CD4-positive, alpha-beta memory T cell (primary cell): ENCODE measurements around the gene MAP2K5. TPM values are rescaled to one million over a fixed set of nuclear protein-coding genes. Genes with fewer than 3 reads are reported as not detected.

Source experiments
- CTCF ChIA-PET: fragments of 350-600 bp; sonication (Branson Sonifier 250); formaldehyde crosslinking; loops from one replicate; lab custom pipeline; 2021; ENCODE audit warnings: inconsistent platforms; ENCODE audit not compliant: partially characterized antibody; lab: Charles Lee
- POLR2A ChIA-PET: fragments of 350-600 bp; sonication (Branson Sonifier 250); formaldehyde crosslinking; loops from one replicate; lab custom pipeline; 2021; ENCODE audit not compliant: partially characterized antibody; lab: Charles Lee
- DNase-seq, 5 donors: peaks; one replicate each; pipeline versions ENCODE4 v3.0.0 to v3.0.0-alpha.2; 2020 to 2022; ENCODE audit warnings: mixed read lengths in 1 of 5
- H3K27ac ChIP-seq: one replicate; pipeline ENCODE4 v1.7.0; 2013; ENCODE audit warnings: low read depth, low read length
- H3K27me3 ChIP-seq: 2 replicates; pipeline ENCODE4 v1.7.0; 2013; ENCODE audit warnings: mild to moderate bottlenecking, low read length, moderate library complexity; ENCODE audit not compliant: insufficient read depth
- H3K36me3 ChIP-seq: 2 replicates; pipeline ENCODE4 v1.7.0; 2013; ENCODE audit warnings: mild to moderate bottlenecking, low read length, moderate library complexity; ENCODE audit not compliant: insufficient read depth
- H3K4me1 ChIP-seq: 2 replicates; pipeline ENCODE4 v1.7.0; 2013; ENCODE audit warnings: mild to moderate bottlenecking, low read length, moderate library complexity; ENCODE audit not compliant: insufficient read depth
- H3K4me3 ChIP-seq, 2 donors: one replicate each; pipeline ENCODE4 v1.7.0; 2013; ENCODE audit warnings: low read length in 2 of 2, mild to moderate bottlenecking in 1 of 2
- H3K9me3 ChIP-seq, 2 donors: one replicate each; pipeline ENCODE4 v1.7.0; 2013; ENCODE audit warnings: low read length in 2 of 2, control low read depth in 1 of 2; ENCODE audit not compliant: control insufficient read depth in 1 of 2
- H3K27ac Mint-ChIP-seq, 7 donors: one replicate each; pipeline ENCODE4 v1.8.0; 2020 to 2021; ENCODE audit warnings: mixed read lengths in 7 of 7, mild to moderate bottlenecking in 6 of 7, inconsistent platforms in 3 of 7, moderate library complexity in 3 of 7
- H3K27me3 Mint-ChIP-seq, 2 donors: one replicate each; pipeline ENCODE4 v1.8.0; 2020 to 2021; ENCODE audit warnings: mixed read lengths in 2 of 2
- H3K36me3 Mint-ChIP-seq, 2 donors: one replicate each; pipeline ENCODE4 v1.8.0; 2020 to 2021; ENCODE audit warnings: mixed read lengths in 2 of 2, inconsistent platforms in 1 of 2, mild to moderate bottlenecking in 1 of 2
- H3K4me1 Mint-ChIP-seq, 4 donors: one replicate each; pipeline ENCODE4 v1.8.0; 2020 to 2021; ENCODE audit warnings: mixed read lengths in 4 of 4, mild to moderate bottlenecking in 1 of 4
- H3K4me3 Mint-ChIP-seq, 8 donors: one replicate each; pipeline ENCODE4 v1.8.0; 2020 to 2021; ENCODE audit warnings: mixed read lengths in 8 of 8, mild to moderate bottlenecking in 7 of 8, moderate library complexity in 6 of 8, inconsistent platforms in 3 of 8
- H3K9me3 Mint-ChIP-seq, 8 donors: one replicate each; pipeline ENCODE4 v1.8.0; 2020 to 2021; ENCODE audit warnings: mixed read lengths in 8 of 8, mild to moderate bottlenecking in 5 of 8, inconsistent platforms in 3 of 8, moderate library complexity in 1 of 8
- intact Hi-C: fragments of 100-400 bp; cut with micrococcal nuclease; formaldehyde crosslinking; loops from one replicate; pipeline ENCODE4 v1.15.1; 2023
- polyA plus RNA-seq, 2 donors: library from polyadenylated mRNA; unstranded; fragments of 300-500 nt; fragmentation: Illumina TruSeq; gene quantifications; one replicate each; pipeline ENCODE4 v1.2.3, GENCODE V29; 2021
- total RNA-seq, 2 experiments: library from RNA; stranded (reverse); gene quantifications; one replicate each; pipeline ENCODE4 v1.2.3, GENCODE V29; 2021

Gene MAP2K5
- total and polyA plus RNA-seq, 4 experiments from 2014 or later = 15.2 to 31.4 (median 24.9) TPM

GRCh38 chr15:67548862-67549651 is 6.6 kb downstream of the MAP2K5 start:
- no peaks in the 10 kb centered on the region for H3K9me3 ChIP-seq
- Mint-ChIP-seq H3K27me3 (no peaks in the 10 kb centered on the region), H3K4me3 (no peak overlapping the region), H3K27ac (peak overlapping the region in 1 of 7 donors; percentile 57), H3K4me1 (peaks cover 24 to 41% (median 34%) of the 10 kb centered on the region in 4 donors), H3K36me3 (peaks cover 25 to 42% of the 10 kb centered on the region in 2 donors), H3K9me3 (no peaks in the 10 kb centered on the region)
- H3K27ac ChIP-seq = no peak overlapping the region
- peaks cover 17% of the 10 kb centered on the region for H3K36me3 ChIP-seq
- ChIA-PET CTCF (interaction anchor here (1.4 kb wide), 1 partner anchor 48 kb away, joined by 6 read pairs; no protein-coding TSS in a partner anchor), POLR2A (interaction anchor here (1.3 kb wide), 1 partner anchor 29 kb away, joined by 4 read pairs; the partner anchor contains the start of gene C15orf61)
- intact Hi-C loops = no loop called here
- no peak overlapping the region for H3K4me3 ChIP-seq
- peaks cover 25% of the 10 kb centered on the region for H3K4me1 ChIP-seq
- no peak for DNase-seq
- H3K27me3 ChIP-seq = no peaks in the 10 kb centered on the region

DNA sequence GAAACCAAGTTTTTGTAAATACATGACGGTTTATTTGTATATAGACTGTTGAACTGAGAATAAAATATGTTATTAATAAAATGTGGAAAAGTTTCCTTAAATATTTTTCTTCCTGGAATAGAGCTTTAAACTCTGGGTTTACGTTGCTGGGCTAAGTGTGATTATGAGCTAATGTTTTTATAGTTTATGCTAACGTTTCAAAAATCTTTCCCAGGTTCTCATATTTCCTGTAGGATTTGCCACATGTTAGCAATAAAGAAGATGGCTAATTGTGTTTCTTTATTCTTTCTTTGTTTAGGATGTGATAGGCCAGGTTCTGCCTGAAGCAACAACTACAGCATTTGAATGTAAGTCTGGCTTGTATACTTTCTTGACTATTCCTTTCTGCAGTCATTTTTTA is 7.2 kb downstream of the MAP2K5 start:
- CTCF ChIA-PET = no interaction called here
- Mint-ChIP-seq H3K4me3 (no peak overlapping the region), H3K27ac (no peak overlapping the region), H3K4me1 (peaks cover 18 to 34% (median 28%) of the 10 kb centered on the region in 4 donors), H3K36me3 (peaks cover 30 to 45% of the 10 kb centered on the region in 2 donors), H3K27me3 (no peaks in the 10 kb centered on the region), H3K9me3 (no peaks in the 10 kb centered on the region)
- Histone ChIP-seq H3K9me3 (no peaks in the 10 kb centered on the region), H3K4me1 (peaks cover 18% of the 10 kb centered on the region), H3K36me3 (peaks cover 17% of the 10 kb centered on the region), H3K4me3 (no peak overlapping the region), H3K27me3 (no peaks in the 10 kb centered on the region), H3K27ac (no peak overlapping the region)
- POLR2A ChIA-PET = interaction anchor here (1.3 kb wide), 1 partner anchor 29 kb away, joined by 4 read pairs; the partner anchor contains the start of gene C15orf61
- intact Hi-C loops = no loop called here
- DNase-seq = no peak

DNA sequence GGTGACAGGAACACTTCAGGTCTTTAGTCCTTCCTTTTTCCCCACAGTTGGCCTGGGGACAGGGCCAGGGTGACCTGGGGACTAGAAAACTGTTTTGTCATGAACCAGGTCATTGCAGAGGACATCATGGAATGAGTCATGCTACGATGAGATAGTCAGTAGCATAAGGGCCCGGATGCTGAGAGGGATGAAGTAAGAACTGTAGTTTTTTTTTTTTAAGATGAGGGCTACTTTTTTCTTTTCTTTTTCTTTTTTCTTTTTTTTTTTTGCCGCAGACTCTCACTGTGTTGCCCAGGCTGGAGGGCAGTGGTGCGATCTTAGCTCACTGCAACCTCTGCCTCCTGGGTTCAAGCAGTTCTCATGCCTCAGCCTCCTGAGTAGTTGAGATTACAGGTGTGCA is 8.0 kb downstream of the MAP2K5 start:
- peaks cover 32 to 50% of the 10 kb centered on the region in 2 donors for H3K36me3 Mint-ChIP-seq
- H3K4me3 Mint-ChIP-seq = no peak overlapping the region
- no peaks in the 10 kb centered on the region for H3K27me3 Mint-ChIP-seq
- POLR2A ChIA-PET = no interaction called here
- Histone ChIP-seq H3K27me3 (no peaks in the 10 kb centered on the region), H3K4me1 (peaks cover 10% of the 10 kb centered on the region), H3K4me3 (no peak overlapping the region), H3K36me3 (peaks cover 23% of the 10 kb centered on the region), H3K27ac (no peak overlapping the region), H3K9me3 (no peaks in the 10 kb centered on the region)
- DNase-seq = no peak
- no peak overlapping the region for H3K27ac Mint-ChIP-seq
- peaks cover 14 to 29% (median 23%) of the 10 kb centered on the region in 4 donors for H3K4me1 Mint-ChIP-seq
- CTCF ChIA-PET = no interaction called here
- H3K9me3 Mint-ChIP-seq = no peaks in the 10 kb centered on the region
- intact Hi-C loops = no loop called here

DNA sequence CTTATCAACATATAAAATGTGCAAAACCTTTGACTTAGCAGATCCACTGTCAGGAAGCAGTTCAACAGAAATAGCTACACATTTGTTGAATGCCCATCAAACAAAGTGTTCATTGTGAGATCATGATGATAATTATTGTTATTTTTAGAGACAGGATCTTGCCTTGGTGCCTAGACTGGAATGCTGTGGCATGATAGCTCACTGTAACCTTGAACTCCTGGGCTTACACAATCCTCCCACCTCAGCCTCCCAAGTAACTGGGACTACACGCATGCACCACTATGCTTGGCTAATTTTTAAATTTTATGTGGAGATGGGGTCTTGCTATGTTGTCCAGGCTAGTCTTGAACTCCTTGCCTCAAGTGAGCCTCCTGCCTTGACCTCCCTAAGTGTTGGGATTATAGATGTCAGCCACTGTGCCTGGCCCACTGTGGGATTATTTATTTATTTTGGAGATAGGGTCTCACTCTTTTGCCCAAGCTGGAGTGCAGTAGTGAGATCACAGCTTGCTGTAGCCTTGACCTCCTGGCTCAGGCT is 8.8 kb downstream of the MAP2K5 start:
- ChIA-PET POLR2A (interaction anchor here (1.3 kb wide), 1 partner anchor 9 kb away, joined by 4 read pairs; the partner anchor contains the start of gene MAP2K5), CTCF (no interaction called here)
- Histone ChIP-seq H3K9me3 (no peaks in the 10 kb centered on the region), H3K36me3 (peaks cover 23% of the 10 kb centered on the region), H3K27ac (no peak overlapping the region), H3K27me3 (no peaks in the 10 kb centered on the region), H3K4me1 (peaks cover 8% of the 10 kb centered on the region), H3K4me3 (no peak overlapping the region)
- no peak overlapping the region for H3K27ac Mint-ChIP-seq
- peaks cover 35 to 50% of the 10 kb centered on the region in 2 donors for H3K36me3 Mint-ChIP-seq
- H3K4me3 Mint-ChIP-seq = no peak overlapping the region
- no peak for DNase-seq
- no peaks in the 10 kb centered on the region for H3K9me3 Mint-ChIP-seq
- no peaks in the 10 kb centered on the region for H3K27me3 Mint-ChIP-seq
- H3K4me1 Mint-ChIP-seq = peaks cover 13 to 25% (median 20%) of the 10 kb centered on the region in 4 donors
- intact Hi-C loops = no loop called here

DNA sequence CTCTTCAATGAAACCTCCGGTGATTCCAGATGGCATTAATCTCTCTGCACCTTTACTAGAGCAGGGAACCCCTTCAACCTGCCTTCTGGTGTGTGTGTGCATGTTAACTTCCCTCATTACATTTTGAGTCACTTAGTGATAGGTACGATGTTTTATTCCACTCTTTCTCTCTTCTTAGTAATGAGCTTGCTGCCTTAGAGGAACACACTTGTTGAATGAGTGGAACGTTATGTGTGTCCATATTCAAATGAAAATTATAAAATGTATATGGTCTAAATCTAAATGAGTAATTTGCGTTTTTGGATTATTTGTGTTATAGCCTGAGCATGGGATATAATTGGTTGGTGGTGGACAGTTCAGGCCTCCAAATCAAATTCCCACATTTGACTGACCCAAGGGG is 12.1 kb downstream of the MAP2K5 start:
- Mint-ChIP-seq H3K4me1 (peaks cover 3 to 9% (median 6%) of the 10 kb centered on the region in 4 donors), H3K36me3 (peaks cover 57 to 60% of the 10 kb centered on the region in 2 donors), H3K9me3 (peaks cover 0 to 3% (median 0%) of the 10 kb centered on the region in 8 donors), H3K27ac (no peak overlapping the region), H3K27me3 (no peaks in the 10 kb centered on the region), H3K4me3 (no peak overlapping the region)
- Histone ChIP-seq H3K4me3 (no peak overlapping the region), H3K27ac (no peak overlapping the region), H3K27me3 (no peaks in the 10 kb centered on the region), H3K9me3 (no peaks in the 10 kb centered on the region), H3K36me3 (peaks cover 15% of the 10 kb centered on the region), H3K4me1 (no peaks in the 10 kb centered on the region)
- DNase-seq = no peak
- ChIA-PET POLR2A (interaction anchor here (1.2 to 1.5 kb wide), 2 partner anchors 12 to 17 kb away, joined by 3 to 5 read pairs; partner anchors contain the start of gene MAP2K5), CTCF (no interaction called here)
- intact Hi-C loops = no loop called here

DNA sequence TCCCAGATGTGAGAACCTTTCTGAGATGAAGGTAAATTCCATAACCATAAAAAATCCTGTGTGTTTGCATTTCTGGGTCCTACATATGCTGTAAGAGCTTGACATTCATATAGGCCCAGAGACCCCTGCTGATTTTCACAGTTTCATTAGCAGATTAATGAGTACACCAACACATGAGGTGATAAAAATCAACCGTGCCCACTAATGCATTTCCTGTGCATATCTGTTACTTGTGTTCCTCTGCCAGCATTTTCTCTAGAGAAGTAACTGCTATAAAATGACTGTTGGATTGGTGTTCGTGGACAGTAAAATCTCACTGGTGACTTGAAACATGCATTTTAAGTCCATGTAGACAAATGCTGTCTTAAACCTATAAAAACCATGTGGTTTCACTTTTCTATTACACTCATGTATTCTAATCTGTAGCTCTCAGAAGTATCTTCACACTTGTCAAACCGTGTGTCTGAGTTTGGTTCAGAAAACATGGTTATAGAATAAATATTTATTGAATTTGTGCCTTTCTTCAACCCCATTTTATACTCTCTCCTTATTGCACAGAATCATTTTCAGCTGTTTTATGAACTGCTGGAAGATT is 14.6 kb downstream of the MAP2K5 start:
- intact Hi-C loops = no loop called here
- peaks cover 6 to 12% (median 10%) of the 10 kb centered on the region in 4 donors for H3K4me1 Mint-ChIP-seq
- H3K27me3 Mint-ChIP-seq = no peaks in the 10 kb centered on the region
- CTCF ChIA-PET = interaction anchor here (1.4 kb wide), 1 partner anchor 21 kb away, joined by 3 read pairs; no protein-coding TSS in a partner anchor
- Histone ChIP-seq H3K9me3 (no peaks in the 10 kb centered on the region), H3K36me3 (peaks cover 6% of the 10 kb centered on the region), H3K27ac (no peak overlapping the region), H3K27me3 (no peaks in the 10 kb centered on the region), H3K4me3 (no peak overlapping the region), H3K4me1 (no peaks in the 10 kb centered on the region)
- peaks cover 49 to 50% of the 10 kb centered on the region in 2 donors for H3K36me3 Mint-ChIP-seq
- no peak overlapping the region for H3K4me3 Mint-ChIP-seq
- H3K9me3 Mint-ChIP-seq = peaks cover 0 to 3% (median 0%) of the 10 kb centered on the region in 8 donors
- peak overlapping the region in 1 of 7 donors; percentile 53 for H3K27ac Mint-ChIP-seq
- no peak for DNase-seq
- POLR2A ChIA-PET = no interaction called here

DNA sequence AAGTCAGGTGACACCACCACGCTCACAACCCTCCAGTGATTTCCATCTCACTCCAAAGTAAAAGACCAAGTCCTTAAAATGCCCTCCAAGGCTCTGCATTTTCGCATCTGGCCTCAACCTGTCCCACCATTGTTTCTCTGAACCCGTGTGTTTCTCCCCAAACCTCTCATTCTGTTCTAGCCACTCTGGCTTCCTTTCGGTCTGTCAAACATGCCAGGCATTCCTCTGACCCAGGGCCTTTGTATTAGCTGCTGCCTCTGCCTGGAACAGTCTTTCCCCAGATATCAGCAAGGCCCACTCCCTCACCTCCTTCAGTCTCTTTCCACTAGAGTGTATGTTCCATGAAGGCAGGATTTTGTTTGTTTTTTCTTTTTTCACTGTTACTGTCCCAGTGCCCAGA is 16.0 kb downstream of the MAP2K5 start:
- ChIA-PET POLR2A (interaction anchor here (0.8 kb wide), 1 partner anchor 16 kb away, joined by 3 read pairs; the partner anchor contains the start of gene MAP2K5), CTCF (no interaction called here)
- Mint-ChIP-seq H3K27ac (no peak overlapping the region), H3K4me1 (peaks cover 6 to 18% (median 12%) of the 10 kb centered on the region in 4 donors), H3K9me3 (peaks cover 0 to 3% (median 0%) of the 10 kb centered on the region in 8 donors), H3K4me3 (no peak overlapping the region), H3K27me3 (no peaks in the 10 kb centered on the region), H3K36me3 (peaks cover 51 to 52% of the 10 kb centered on the region in 2 donors)
- Histone ChIP-seq H3K4me1 (no peaks in the 10 kb centered on the region), H3K36me3 (peaks cover 6% of the 10 kb centered on the region), H3K9me3 (no peaks in the 10 kb centered on the region), H3K27me3 (no peaks in the 10 kb centered on the region), H3K27ac (no peak overlapping the region), H3K4me3 (no peak overlapping the region)
- intact Hi-C loops = no loop called here
- DNase-seq = no peak
